ENCODE results near the gene AP5Z1. TPM values are rescaled to one million over a fixed set of nuclear protein-coding genes. Genes with fewer than 3 reads are reported as not detected.

The AP5Z1 gene
- total RNA-seq, 4 donors from 2014 or later = 19.7 to 35.4 (median 25.4) TPM

GRCh38 chr7:4748231-4748681 is 27.2 kb upstream of the AP5Z1 start:
- Histone ChIP-seq H3K4me3 (replicated peaks in 1 of 3) (no peak overlapping the region), H3K27ac (peak overlapping the region in 2 of 3 donors; percentile 39 to 99), H3K36me3 (peaks cover 0 to 2% of the 10 kb centered on the region in 2 donors), H3K9me3 (no peaks in the 10 kb centered on the region), H3K27me3 (no peaks in the 10 kb centered on the region), H3K4me1 (peaks cover 18 to 38% of the 10 kb centered on the region in 2 donors)
- 77 to 87% methylated on average over 10 of the region's 10 CpGs for WGBS, 2 donors
- DNase-seq = no peak
- intact Hi-C loops (cut with DNase I) = no loop called here
- TF ChIP-seq CTCF (IDR thresholded peaks at IDR 0.05) (no peak), POLR2A (IDR thresholded peaks at IDR 0.05) (no peak)

- TF ChIP-seq POLR2A (IDR thresholded peaks at IDR 0.05) (no peak), CTCF (IDR thresholded peaks at IDR 0.05) (no peak)
- Histone ChIP-seq H3K4me1 (peaks cover 7 to 33% of the 10 kb centered on the region in 2 donors), H3K36me3 (peaks cover 0 to under 1% of the 10 kb centered on the region in 2 donors), H3K27me3 (no peaks in the 10 kb centered on the region), H3K9me3 (no peaks in the 10 kb centered on the region), H3K27ac (no peak overlapping the region), H3K4me3 (replicated peaks in 1 of 3) (no peak overlapping the region)
- no peak for DNase-seq
- intact Hi-C loops (cut with DNase I) = no loop called here
- WGBS, 2 donors = 94 to 96% methylated on average over 9 to 13 of the region's 14 CpGs
These were observed 26.1 kb upstream of the AP5Z1 start for GRCh38 chr7:4749363-4749762.

GRCh38 chr7:4749798-4750197 is 25.6 kb upstream of the AP5Z1 start:
- Histone ChIP-seq H3K36me3 (peaks cover 0 to 5% of the 10 kb centered on the region in 2 donors), H3K9me3 (no peaks in the 10 kb centered on the region), H3K27ac (no peak overlapping the region), H3K4me1 (peaks cover 4 to 29% of the 10 kb centered on the region in 2 donors), H3K27me3 (no peaks in the 10 kb centered on the region), H3K4me3 (replicated peaks in 1 of 3) (no peak overlapping the region)
- TF ChIP-seq POLR2A (IDR thresholded peaks at IDR 0.05) = no peak
- TF ChIP-seq CTCF (IDR thresholded peaks at IDR 0.05) = no peak
- intact Hi-C loops (cut with DNase I) = loop anchor here (5.0 kb wide), 2 partner anchors 67 to 107 kb away; partner anchors contain the start of gene FOXK1
- no peak for DNase-seq
- WGBS, 2 donors = 95 to 97% methylated on average over 14 to 15 of the region's 15 CpGs

GRCh38 chr7:4751398-4751947 is 23.9 kb upstream of the AP5Z1 start:
- H3K4me1 ChIP-seq = peaks cover 0 to 17% of the 10 kb centered on the region in 2 donors
- peaks cover 14 to 21% of the 10 kb centered on the region in 2 donors for H3K36me3 ChIP-seq
- no peak for DNase-seq
- no peak overlapping the region for H3K27ac ChIP-seq
- H3K4me3 ChIP-seq (replicated peaks in 1 of 3) = no peak overlapping the region
- no peaks in the 10 kb centered on the region for H3K9me3 ChIP-seq
- no peak for TF ChIP-seq POLR2A (IDR thresholded peaks at IDR 0.05)
- TF ChIP-seq CTCF (IDR thresholded peaks at IDR 0.05) = no peak
- 95 to 96% methylated on average over 13 to 20 of the region's 20 CpGs for WGBS, 2 donors
- intact Hi-C loops (cut with DNase I) = loop anchor here (5.0 kb wide), 2 partner anchors 69 to 109 kb away; partner anchors contain the start of gene FOXK1
- H3K27me3 ChIP-seq = no peaks in the 10 kb centered on the region
